ENCODE data around the gene NACC1. TPM values are rescaled to one million over a fixed set of nuclear protein-coding genes. Genes with fewer than 3 reads are reported as not detected.
"Not testable (repeated sequence)": the region's sequence is repeated elsewhere in the genome, so short reads cannot be mapped to it uniquely, and the experiment has no call there.

Gene NACC1
- total RNA-seq, 1 experiment from 2014 or later: 80.9 TPM

GRCh38 chr19:13171146-13171545, 53.1 kb downstream of the NACC1 start:
- Mint-ChIP-seq H3K4me3 (ENCODE audit: low read depth, unreplicated experiment) (no peak overlapping the region), H3K4me1 (ENCODE audit: low read depth, unreplicated experiment) (peaks cover 46% of the 10 kb centered on the region), H3K27me3 (ENCODE audit: unreplicated experiment) (no peaks in the 10 kb centered on the region), H3K36me3 (ENCODE audit: insufficient read depth, unreplicated experiment) (peaks cover 34% of the 10 kb centered on the region), H3K27ac (ENCODE audit: unreplicated experiment) (peak overlapping the region; percentile 73), H3K9me3 (ENCODE audit: low read depth, unreplicated experiment) (no peaks in the 10 kb centered on the region)
- DNase-seq: no peak
- no TSS peak for BruUV-seq (replicated peaks)
- CTCF ChIA-PET: no interaction called here
- intact Hi-C loops (cut with micrococcal nuclease; ENCODE audit: unreplicated experiment): no loop called here
- no peak for TF ChIP-seq CTCF (IDR thresholded peaks at IDR 0.05; ENCODE audit: unreplicated experiment)

GRCh38 chr19:13172346-13173138, 54.5 kb downstream of the NACC1 start:
- BruUV-seq (replicated peaks): no TSS peak

GRCh38 chr19:13173139-13173737, 55.2 kb downstream of the NACC1 start:
- Mint-ChIP-seq H3K4me3 (ENCODE audit: low read depth, unreplicated experiment) (no peak overlapping the region), H3K9me3 (ENCODE audit: low read depth, unreplicated experiment) (no peaks in the 10 kb centered on the region), H3K36me3 (ENCODE audit: insufficient read depth, unreplicated experiment) (peaks cover 22% of the 10 kb centered on the region), H3K27me3 (ENCODE audit: unreplicated experiment) (no peaks in the 10 kb centered on the region), H3K4me1 (ENCODE audit: low read depth, unreplicated experiment) (peaks cover 38% of the 10 kb centered on the region), H3K27ac (ENCODE audit: unreplicated experiment) (no peak overlapping the region)
- CTCF ChIA-PET: interaction anchor here (0.7 kb wide), 1 partner anchor 272 kb away, joined by 3 read pairs; no protein-coding TSS in a partner anchor
- no peak for DNase-seq
- TF ChIP-seq CTCF (IDR thresholded peaks at IDR 0.05; ENCODE audit: unreplicated experiment): no peak
- no TSS peak for BruUV-seq (replicated peaks)
- intact Hi-C loops (cut with micrococcal nuclease; ENCODE audit: unreplicated experiment): no loop called here

More at GRCh38 chr19:13172346-13173138, 54.5 kb downstream of the NACC1 start:
- Mint-ChIP-seq H3K27ac (ENCODE audit: unreplicated experiment) (peak overlapping the region; percentile 73), H3K36me3 (ENCODE audit: insufficient read depth, unreplicated experiment) (peaks cover 27% of the 10 kb centered on the region), H3K9me3 (ENCODE audit: low read depth, unreplicated experiment) (no peaks in the 10 kb centered on the region), H3K4me3 (ENCODE audit: low read depth, unreplicated experiment) (no peak overlapping the region), H3K4me1 (ENCODE audit: low read depth, unreplicated experiment) (peaks cover 38% of the 10 kb centered on the region), H3K27me3 (ENCODE audit: unreplicated experiment) (no peaks in the 10 kb centered on the region)
- peak; percentile 84 for DNase-seq
- intact Hi-C loops (cut with micrococcal nuclease; ENCODE audit: unreplicated experiment): no loop called here
- CTCF ChIA-PET: interaction anchor here (0.7 kb wide), 1 partner anchor 273 kb away, joined by 3 read pairs; no protein-coding TSS in a partner anchor
- no peak for TF ChIP-seq CTCF (IDR thresholded peaks at IDR 0.05; ENCODE audit: unreplicated experiment)

- H3K27me3 Mint-ChIP-seq (ENCODE audit: unreplicated experiment): no peaks in the 10 kb centered on the region
- BruUV-seq (replicated peaks): no TSS peak
- H3K4me3 Mint-ChIP-seq (ENCODE audit: low read depth, unreplicated experiment): no peak overlapping the region
- H3K4me1 Mint-ChIP-seq (ENCODE audit: low read depth, unreplicated experiment): peaks cover 15% of the 10 kb centered on the region
- no peak for DNase-seq
- no peak for TF ChIP-seq CTCF (IDR thresholded peaks at IDR 0.05; ENCODE audit: unreplicated experiment)
- CTCF ChIA-PET: interaction anchor here (0.7 kb wide), 1 partner anchor 136 kb away, joined by 3 read pairs; no protein-coding TSS in a partner anchor
- H3K9me3 Mint-ChIP-seq (ENCODE audit: low read depth, unreplicated experiment): no peaks in the 10 kb centered on the region
- no peak overlapping the region for H3K27ac Mint-ChIP-seq (ENCODE audit: unreplicated experiment)
- H3K36me3 Mint-ChIP-seq (ENCODE audit: insufficient read depth, unreplicated experiment): peaks cover 7% of the 10 kb centered on the region
- intact Hi-C loops (cut with micrococcal nuclease; ENCODE audit: unreplicated experiment): no loop called here
Observed at GRCh38 chr19:13176345-13176744, 58.3 kb downstream of the NACC1 start.

- BruUV-seq (replicated peaks); H3K9me3 Mint-ChIP-seq (ENCODE audit: low read depth, unreplicated experiment); intact Hi-C loops (cut with micrococcal nuclease; ENCODE audit: unreplicated experiment); DNase-seq; H3K27me3 Mint-ChIP-seq (ENCODE audit: unreplicated experiment); H3K36me3 Mint-ChIP-seq (ENCODE audit: insufficient read depth, unreplicated experiment); H3K27ac Mint-ChIP-seq (ENCODE audit: unreplicated experiment); H3K4me3 Mint-ChIP-seq (ENCODE audit: low read depth, unreplicated experiment); H3K4me1 Mint-ChIP-seq (ENCODE audit: low read depth, unreplicated experiment): not testable (repeated sequence)
- CTCF ChIA-PET: interaction anchor here (0.6 kb wide), 1 partner anchor 416 kb away, joined by 8 read pairs; no protein-coding TSS in a partner anchor
Observed at GRCh38 chr19:13177584-13177983, 59.5 kb downstream of the NACC1 start.

- H3K4me3 Mint-ChIP-seq (ENCODE audit: low read depth, unreplicated experiment); H3K4me1 Mint-ChIP-seq (ENCODE audit: low read depth, unreplicated experiment); H3K36me3 Mint-ChIP-seq (ENCODE audit: insufficient read depth, unreplicated experiment); intact Hi-C loops (cut with micrococcal nuclease; ENCODE audit: unreplicated experiment); H3K9me3 Mint-ChIP-seq (ENCODE audit: low read depth, unreplicated experiment); H3K27me3 Mint-ChIP-seq (ENCODE audit: unreplicated experiment); BruUV-seq (replicated peaks); DNase-seq; H3K27ac Mint-ChIP-seq (ENCODE audit: unreplicated experiment): not testable (repeated sequence)
- CTCF ChIA-PET: interaction anchor here (0.6 kb wide), 1 partner anchor 416 kb away, joined by 8 read pairs; no protein-coding TSS in a partner anchor
Observed at GRCh38 chr19:13178291-13178690, 60.2 kb downstream of the NACC1 start.

Data from Calu3 (cell line).